Measurements from ENCODE around the gene PARP12.

The PARP12 gene

DNA sequence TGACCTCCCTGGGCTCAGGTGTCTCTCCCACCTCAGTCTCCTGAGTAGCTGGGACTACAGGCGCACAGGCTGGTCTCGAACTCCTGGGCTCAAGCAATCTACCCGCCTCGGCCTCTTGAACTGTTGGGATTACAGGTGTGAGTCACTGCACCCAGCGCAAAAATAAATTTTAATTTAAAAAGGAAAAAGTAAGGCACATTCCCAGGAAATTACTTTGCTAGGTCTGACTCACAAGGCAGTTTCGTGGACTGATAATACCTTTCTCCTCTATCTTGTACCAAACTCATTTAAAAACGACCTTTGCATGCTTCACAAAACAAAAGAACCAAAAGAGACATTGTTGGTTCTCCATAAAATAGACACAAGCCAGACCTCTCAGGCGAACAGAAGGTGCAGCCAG is 29.7 kb downstream of the PARP12 start:
- no peak for DNase-seq

- no peak for DNase-seq
Measured at GRCh38 chr7:140031364-140031763, 31.4 kb downstream of the PARP12 start.

DNA sequence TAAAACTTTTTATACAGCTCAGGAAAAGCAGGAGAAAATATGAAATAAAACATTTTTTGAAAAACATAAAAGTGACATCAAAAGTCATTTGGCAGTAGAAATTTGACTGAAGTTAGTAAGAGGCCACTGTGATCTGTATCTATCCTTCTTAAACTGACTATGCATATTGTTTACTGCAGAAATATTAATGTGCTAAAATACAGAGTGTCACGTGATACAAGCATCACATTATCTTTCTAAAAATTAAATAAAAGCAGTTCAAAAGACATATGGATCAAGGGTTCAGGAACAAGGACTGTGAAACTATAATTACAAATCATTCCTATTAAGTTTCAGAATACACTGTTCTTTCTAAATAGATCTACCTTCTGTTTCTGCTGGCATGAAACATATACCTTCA is 33.7 kb downstream of the PARP12 start:
- no peak for DNase-seq

GRCh38 chr7:140028311-140028710 is 34.4 kb downstream of the PARP12 start:
- no peak for DNase-seq

DNA sequence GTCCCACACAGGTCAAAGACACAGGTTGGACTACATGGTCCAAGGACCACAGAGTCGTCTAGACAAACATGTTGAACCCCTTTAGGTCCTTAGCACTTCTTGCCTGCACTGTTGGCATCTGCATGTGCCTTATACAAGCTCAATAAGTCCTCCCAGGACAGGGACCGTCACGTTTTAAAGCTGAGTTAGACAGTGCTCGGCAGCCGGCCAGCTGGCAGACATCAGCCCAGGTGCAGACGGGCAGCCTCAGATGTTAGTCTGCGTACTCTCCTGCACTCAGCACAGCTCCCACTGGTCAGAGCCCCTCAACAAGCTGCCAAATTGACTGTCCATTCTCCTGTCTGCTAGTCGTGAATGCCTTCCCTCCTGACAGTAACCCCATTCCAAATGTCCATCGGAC is 34.9 kb downstream of the PARP12 start:
- DNase-seq: peak; percentile 43

GRCh38 chr7:140026935-140027334 is 35.8 kb downstream of the PARP12 start:
- DNase-seq: no peak

- no peak for DNase-seq
Measured at GRCh38 chr7:140025814-140026433, 36.8 kb downstream of the PARP12 start.

GRCh38 chr7:140025241-140025640 is 37.5 kb downstream of the PARP12 start:
- DNase-seq: no peak

- DNase-seq: no peak
Measured at GRCh38 chr7:140024585-140024984, 38.2 kb downstream of the PARP12 start.

GRCh38 chr7:140023728-140024127 is 39.0 kb downstream of the PARP12 start:
- DNase-seq: no peak

- DNase-seq: peak; percentile 10
Measured at GRCh38 chr7:140022582-140023211, 40.1 kb downstream of the PARP12 start.

DNA sequence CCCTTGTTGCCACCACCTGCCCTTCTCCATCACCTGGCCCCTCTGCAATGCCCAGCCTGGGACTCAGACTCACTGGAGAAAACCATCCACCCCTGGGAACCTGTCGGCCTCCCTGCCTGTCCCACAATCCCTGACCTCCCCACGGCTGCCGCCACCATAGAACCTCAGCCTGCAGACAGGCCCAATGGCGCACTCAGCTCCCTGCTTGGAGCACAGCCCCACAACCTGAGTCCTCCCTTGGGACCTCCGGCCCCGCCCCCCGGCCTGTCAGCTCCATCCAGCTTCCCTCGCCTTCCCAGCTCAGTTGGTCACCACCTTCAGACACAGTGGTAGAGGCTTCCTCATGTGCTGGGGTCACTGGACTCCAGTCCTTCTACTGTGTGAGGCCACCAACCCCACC is 41.1 kb downstream of the PARP12 start:
- DNase-seq: no peak

DNA sequence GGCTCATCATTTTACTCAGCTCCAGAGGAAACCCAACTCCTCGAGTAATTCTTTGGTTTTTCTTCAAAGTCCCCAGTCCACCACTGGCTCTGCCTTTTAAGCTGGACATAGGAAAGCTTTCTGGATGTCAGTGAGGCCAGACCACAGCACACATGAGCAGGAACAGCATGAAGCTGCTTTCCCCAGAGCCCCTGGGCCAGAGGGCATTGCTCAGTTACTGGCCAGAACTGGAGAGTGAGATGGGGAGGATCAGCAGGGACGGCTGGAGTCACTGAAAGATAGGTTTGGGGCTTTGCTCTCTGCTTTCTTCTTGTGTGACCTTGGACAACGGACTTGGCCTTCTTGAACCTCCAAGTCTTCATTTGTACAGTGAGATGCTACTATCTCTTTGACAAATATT is 43.1 kb downstream of the PARP12 start:
- no peak for DNase-seq

DNA sequence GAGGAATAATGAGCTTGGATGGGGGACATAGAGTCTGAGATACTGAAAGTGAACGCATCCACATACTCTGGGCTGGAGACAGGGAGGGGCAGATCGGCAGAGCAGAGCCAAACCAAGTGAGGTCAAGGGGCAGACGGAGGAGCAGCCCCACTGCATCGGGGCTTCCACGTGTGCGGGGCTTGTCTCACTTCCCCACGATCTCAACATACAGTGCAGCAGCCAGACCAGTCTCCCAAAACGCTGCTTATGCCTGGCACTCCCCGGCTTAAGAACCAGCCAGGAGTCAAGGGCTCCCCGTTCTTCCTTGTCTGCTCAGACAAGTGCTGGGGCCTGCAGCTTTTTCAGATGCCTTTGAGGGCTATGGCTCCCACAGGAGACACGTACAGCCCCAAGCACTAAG is 43.6 kb downstream of the PARP12 start:
- no peak for DNase-seq

DNA sequence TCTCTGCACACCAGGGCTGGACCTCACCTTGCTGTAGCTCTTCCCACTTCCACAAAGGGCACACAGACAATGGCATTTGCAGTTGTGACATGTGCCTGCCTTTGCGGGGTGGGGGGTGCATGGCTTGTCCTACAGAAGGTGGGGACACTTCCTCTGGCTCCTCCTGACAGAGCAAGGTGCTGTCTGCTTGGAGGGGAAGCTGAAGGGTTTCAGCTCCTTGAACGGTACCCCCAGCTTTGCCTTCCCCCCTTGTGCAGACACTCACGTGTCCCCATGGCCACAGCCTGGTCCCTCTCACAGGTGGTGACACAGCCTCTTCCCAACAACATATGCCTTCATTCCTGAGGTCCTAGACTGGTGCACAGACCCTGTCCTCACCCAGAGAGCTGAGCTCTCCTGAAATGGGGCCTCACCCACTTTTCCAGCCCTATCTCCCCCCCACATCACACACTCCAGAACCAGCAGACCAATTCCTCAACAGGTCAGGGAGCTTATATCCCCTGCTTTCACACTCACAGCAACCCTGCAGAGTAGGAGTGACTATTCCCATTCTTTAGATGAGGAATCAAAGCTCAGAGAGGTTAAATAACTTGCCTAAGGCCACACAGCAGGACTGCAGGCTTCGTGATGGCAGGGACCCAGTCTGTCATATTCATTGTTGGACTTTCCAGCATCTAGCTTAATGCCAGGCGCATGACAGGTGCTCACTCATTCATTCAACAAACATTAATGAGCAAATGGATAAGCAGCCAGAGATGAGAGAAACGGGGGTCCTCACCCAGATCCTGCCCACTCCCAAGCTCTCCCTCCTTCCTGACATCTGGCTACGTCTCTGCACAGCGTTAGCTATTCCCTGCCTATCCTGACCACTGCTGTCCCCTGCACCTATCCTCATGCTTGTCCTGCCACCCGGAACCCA is 44.4 kb downstream of the PARP12 start:
- DNase-seq: no peak

- DNase-seq: no peak
Measured at GRCh38 chr7:140017543-140017942, 45.2 kb downstream of the PARP12 start.

DNA sequence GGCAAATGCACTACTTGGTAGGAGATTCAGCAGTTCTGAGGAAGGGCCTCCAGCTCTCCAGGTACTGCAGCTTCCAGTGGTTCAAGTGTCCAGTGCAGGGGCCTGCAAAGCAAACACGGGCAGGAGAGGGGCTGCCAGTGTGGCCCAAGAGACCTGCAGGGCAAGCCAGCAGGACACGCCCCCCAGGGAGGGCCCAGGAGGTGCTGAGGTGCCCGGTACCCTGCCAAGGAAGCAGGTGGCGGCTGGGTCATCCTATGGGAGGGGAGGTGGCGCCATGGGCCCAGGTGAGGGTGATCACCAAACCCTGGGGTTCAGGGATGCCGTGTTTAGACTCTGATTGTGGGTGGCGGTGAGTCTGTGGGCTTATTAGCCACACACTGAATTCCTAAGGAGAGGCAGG is 45.7 kb downstream of the PARP12 start:
- DNase-seq: no peak

- DNase-seq: no peak
Measured at GRCh38 chr7:140016540-140016939, 46.2 kb downstream of the PARP12 start.

- DNase-seq: no peak
Measured at GRCh38 chr7:140015471-140015970, 47.2 kb downstream of the PARP12 start.

DNA sequence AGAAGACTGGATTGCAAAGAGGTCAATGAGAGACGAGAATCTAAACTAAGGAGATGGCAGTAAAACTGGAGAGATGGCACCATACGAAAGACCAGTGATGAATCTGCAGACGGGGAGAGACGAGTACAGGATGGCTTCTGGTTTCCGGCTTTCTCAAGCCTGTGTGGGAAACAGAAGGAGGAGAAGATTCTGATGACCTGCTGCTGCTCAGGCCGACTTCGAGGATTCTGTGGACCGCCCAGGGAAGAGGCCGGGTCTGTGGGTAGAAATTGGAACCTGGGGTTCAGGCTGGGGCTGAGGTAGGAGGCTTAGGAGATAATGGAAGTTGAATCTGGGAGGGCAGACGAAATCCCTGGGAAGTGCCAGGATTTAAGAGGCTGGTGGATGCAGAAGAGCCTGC is 48.6 kb downstream of the PARP12 start:
- DNase-seq: no peak

GRCh38 chr7:140013676-140014075 is 49.1 kb downstream of the PARP12 start:
- no peak for DNase-seq

DNA sequence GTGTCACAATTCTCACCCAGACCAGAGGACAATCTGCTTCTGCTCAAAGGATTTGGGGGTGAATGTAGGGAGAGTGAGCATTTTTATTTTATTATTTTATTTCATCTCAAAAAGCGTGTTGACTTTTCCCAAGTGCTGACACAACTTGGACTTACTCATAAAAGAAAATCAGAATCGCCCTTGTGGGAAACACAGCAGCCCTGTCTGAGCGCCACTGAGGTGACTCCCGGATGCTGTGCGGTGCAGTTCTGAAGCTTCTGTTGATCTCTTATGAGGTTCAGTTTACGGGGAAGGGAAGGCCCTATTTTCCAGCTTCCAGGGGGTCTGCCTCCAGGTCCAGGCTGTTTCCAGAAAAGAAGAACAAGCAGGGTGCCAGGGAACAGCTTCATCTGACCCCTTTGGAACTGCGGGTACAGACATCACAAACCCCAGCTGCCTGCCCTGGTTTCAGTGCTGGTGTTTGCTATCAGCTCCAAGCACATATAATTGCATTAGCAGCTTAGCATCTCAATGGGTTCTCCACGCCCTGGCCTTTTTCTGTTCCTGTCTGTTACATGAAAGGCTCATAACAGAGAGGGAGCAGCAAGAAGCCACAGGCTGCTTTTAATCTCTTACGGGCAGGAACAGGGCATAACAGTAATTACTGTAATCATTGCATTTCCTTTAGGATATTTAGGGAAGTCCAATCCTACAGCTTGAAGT is 52.4 kb downstream of the PARP12 start:
- no peak for DNase-seq

DNA sequence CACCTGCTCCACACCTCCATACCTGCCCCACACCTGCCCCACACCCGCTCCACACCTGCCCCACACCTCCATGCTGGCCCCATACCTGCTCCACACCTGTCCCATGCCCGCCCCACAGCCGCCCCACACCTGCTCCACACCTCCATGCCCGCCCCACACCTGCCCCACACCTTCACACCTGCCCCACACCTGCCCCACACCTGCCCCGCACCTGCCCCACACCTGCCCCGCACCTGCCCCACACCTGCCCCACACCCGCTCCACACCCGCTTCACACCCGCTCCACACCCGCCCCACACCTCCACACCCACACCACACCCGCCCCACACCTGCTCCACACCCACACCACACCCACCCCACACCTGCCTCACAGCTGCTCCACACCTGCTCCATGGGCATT is 53.0 kb downstream of the PARP12 start:
- DNase-seq: no peak
